ENCODE measurements around the gene SLC2A9. TPM values are rescaled to one million over a fixed set of nuclear protein-coding genes. Genes with fewer than 3 reads are reported as not detected.

The SLC2A9 gene
- polyA plus RNA-seq, 1 donor from 2014 or later = not detected

GRCh38 chr4:9946170-9946569, 75.1 kb downstream of the SLC2A9 start:
- Histone ChIP-seq H2AFZ (ENCODE audit: low read depth, low read length) (no peak overlapping the region), H3K9ac (ENCODE audit: low read length) (no peak overlapping the region), H4K20me1 (ENCODE audit: insufficient read depth) (no peaks in the 10 kb centered on the region), H3K4me3 (ENCODE audit: low read length) (no peak overlapping the region), H3K9me3 (ENCODE audit: low read length) (no peaks in the 10 kb centered on the region), H3F3A (ENCODE audit: insufficient read depth, low read length, poor library complexity, severe bottlenecking) (no peaks in the 10 kb centered on the region), H3K27ac (ENCODE audit: low read length) (no peak overlapping the region), H3K79me2 (replicated peaks; ENCODE audit: insufficient read depth, low read length) (no peaks in the 10 kb centered on the region), H3K27me3 (ENCODE audit: insufficient read depth, low read depth, low read length) (no peaks in the 10 kb centered on the region), H3K36me3 (ENCODE audit: insufficient read depth, low read length) (no peaks in the 10 kb centered on the region), H3K4me2 (ENCODE audit: low read length) (no peak overlapping the region), H3K9me2 (ENCODE audit: insufficient read depth, low read length) (no peaks in the 10 kb centered on the region)
- no peak for TF ChIP-seq EZH2 (IDR thresholded peaks at IDR 0.05; ENCODE audit: borderline replicate concordance, insufficient read depth, low read length, poor library complexity, severe bottlenecking)
- TF ChIP-seq REST (IDR thresholded peaks at IDR 0.05; ENCODE audit: borderline replicate concordance) = no peak
- no peak for TF ChIP-seq TAF1 (IDR thresholded peaks at IDR 0.05; ENCODE audit: low read depth)
- no peak for TF ChIP-seq SMC3 (conservative IDR thresholded peaks at IDR 0.05; ENCODE audit: poor library complexity)
- no peak for TF ChIP-seq RAD21 (conservative IDR thresholded peaks at IDR 0.05)
- TF ChIP-seq POLR2AphosphoS5 (IDR thresholded peaks at IDR 0.05) = no peak
- TF ChIP-seq MXI1 (conservative IDR thresholded peaks at IDR 0.05; ENCODE audit: poor library complexity, severe bottlenecking) = no peak

- Histone ChIP-seq H3K27ac (ENCODE audit: low read length) (no peak overlapping the region), H3K36me3 (ENCODE audit: insufficient read depth, low read length) (no peaks in the 10 kb centered on the region), H3K9me3 (ENCODE audit: low read length) (no peaks in the 10 kb centered on the region), H3K79me2 (replicated peaks; ENCODE audit: insufficient read depth, low read length) (no peaks in the 10 kb centered on the region), H3K4me3 (ENCODE audit: low read length) (no peak overlapping the region), H2AFZ (ENCODE audit: low read depth, low read length) (no peak overlapping the region), H3K27me3 (ENCODE audit: insufficient read depth, low read depth, low read length) (no peaks in the 10 kb centered on the region), H3K9me2 (ENCODE audit: insufficient read depth, low read length) (no peaks in the 10 kb centered on the region), H3K4me2 (ENCODE audit: low read length) (no peak overlapping the region), H4K20me1 (ENCODE audit: insufficient read depth) (no peaks in the 10 kb centered on the region), H3F3A (ENCODE audit: insufficient read depth, low read length, poor library complexity, severe bottlenecking) (no peaks in the 10 kb centered on the region), H3K9ac (ENCODE audit: low read length) (no peak overlapping the region)
- TF ChIP-seq POLR2AphosphoS5 (IDR thresholded peaks at IDR 0.05) = no peak
- no peak for TF ChIP-seq CTCF (IDR thresholded peaks at IDR 0.05; ENCODE audit: poor library complexity, severe bottlenecking)
Measured at GRCh38 chr4:9944431-9945425, 76.6 kb downstream of the SLC2A9 start.
